Activated CD4-positive, alpha-beta T cell treated with anti-CD3 and anti-CD28 coated beads, Interleukin-2, Interleukin-4, amounts not matched to agents 100 ng/mL and 50 ng/mL, durations not matched to agents 16 hours and 8 hours (primary cell): ENCODE data around the gene CSNK2A1.
"Not testable (repeated sequence)": the region's sequence is repeated elsewhere in the genome, so short reads cannot be mapped to it uniquely, and the experiment has no call there.

Experiments used
- DNase-seq: peaks from one replicate; pipeline ENCODE4 v3.0.0-alpha.2; 2020; ENCODE audit warnings: low spot score

Gene CSNK2A1

DNA sequence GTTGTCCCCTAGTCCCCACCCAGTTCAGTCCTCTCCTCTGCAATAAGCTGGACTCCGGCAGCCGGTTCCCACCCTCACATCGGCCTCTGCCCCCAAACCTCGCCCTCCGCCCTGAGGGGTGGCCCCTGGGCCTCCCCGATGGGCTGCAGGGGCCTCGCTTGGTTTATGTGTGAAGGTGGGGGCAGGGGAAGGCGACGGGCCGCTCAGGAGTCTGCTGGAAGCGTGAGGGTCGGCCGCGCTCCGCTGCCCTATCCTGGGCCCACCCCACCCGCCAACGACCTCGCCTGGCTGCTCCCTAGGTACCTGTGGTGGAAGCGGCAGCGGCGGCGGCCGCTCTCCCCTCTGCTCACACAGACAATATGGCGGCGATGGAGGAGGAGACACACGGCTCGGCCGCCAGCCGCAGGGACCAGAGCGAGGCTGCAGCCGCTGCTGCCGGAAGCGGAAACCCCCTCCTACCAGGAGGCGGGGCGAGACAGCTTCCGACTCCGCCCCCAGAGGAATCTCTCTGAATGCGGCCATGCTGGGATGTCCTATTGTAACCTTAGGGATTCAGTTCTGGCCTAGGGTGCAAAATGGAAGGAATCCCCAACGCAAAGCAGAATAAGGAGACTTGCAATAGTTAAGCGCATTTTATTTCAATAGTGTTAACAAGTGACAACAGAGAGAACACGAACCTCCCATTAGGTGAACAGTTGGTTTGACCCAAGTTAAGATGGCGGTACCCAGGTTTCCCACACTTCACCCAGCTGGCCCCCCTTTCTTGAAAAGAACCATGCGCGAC is at the start of gene CSNK2A1:
Gene CSNK2A1, minus strand, starts transcription at position 422 of the 784 bp plus-strand sequence. CDS start 35,239 bp downstream, outside the sequence.
- peak; percentile 96 for DNase-seq

DNA sequence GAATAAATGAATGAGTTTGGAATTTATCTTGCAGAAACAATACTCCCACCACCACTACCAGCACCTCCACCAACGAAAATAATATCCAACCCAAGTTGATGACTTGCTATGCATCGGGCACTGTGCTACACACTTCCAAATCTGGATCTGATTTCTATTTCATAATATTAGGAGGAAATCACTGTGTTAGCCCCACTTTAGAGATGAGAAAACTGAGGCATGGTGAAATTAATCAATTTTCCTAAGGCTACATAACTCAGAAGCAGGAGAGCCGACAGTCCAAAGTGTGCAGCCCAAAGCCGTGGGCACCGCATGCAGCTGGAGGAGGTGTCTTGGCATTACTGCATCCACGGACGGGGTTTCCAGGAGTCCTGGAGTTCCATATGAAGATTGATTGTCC is 48.9 kb upstream of the CSNK2A1 start:
- no peak for DNase-seq

- DNase-seq, result no peak
Measured at GRCh38 chr20:591941-592340, 48.4 kb upstream of the CSNK2A1 start.

- no peak for DNase-seq
Measured at GRCh38 chr20:588932-589672, 45.5 kb upstream of the CSNK2A1 start.

- DNase-seq, result no peak
Measured at GRCh38 chr20:588476-588875, 44.9 kb upstream of the CSNK2A1 start.

GRCh38 chr20:584971-585301 is 41.3 kb upstream of the CSNK2A1 start:
- no peak for DNase-seq

DNA sequence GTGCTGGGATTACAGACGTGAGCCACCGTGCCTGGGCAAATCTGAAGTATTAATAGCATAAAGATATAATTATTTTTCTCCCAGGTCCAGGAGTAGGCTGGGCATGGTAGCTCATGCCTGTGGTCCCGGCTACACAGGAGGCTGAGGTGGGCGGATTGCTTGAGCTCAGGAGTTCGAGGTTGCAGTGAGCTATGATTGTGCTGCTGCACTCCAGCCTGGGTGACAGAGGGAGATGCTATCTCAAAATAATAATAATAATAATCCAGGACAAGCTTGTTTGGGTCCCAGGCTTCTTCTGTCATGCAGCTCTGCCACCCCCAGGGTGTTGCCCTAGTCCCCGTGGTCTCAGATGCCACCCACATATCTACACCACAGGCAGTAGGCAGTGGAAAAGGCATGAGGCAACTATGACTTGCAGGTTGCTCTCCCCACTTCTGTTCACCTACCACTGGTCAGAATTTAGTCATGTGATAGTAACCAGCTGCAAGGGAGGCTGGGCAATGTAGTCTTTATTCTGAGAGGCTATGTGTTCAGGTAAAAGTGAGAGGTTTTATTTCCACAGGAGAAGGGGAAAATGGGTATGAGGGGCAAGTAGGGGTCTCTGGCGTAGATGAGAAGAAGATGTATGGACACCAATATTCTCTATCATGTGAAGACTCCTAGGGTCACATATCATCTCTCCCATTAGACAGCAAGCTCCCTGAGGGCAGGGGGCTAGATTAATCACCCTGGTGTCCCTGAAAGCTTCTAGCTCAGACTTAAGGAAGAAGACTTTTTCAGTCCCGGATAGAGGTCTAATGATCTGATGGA is 40.8 kb upstream of the CSNK2A1 start:
- peak; percentile 34 for DNase-seq

GRCh38 chr20:582204-582603 is 38.6 kb upstream of the CSNK2A1 start:
- no peak for DNase-seq

DNA sequence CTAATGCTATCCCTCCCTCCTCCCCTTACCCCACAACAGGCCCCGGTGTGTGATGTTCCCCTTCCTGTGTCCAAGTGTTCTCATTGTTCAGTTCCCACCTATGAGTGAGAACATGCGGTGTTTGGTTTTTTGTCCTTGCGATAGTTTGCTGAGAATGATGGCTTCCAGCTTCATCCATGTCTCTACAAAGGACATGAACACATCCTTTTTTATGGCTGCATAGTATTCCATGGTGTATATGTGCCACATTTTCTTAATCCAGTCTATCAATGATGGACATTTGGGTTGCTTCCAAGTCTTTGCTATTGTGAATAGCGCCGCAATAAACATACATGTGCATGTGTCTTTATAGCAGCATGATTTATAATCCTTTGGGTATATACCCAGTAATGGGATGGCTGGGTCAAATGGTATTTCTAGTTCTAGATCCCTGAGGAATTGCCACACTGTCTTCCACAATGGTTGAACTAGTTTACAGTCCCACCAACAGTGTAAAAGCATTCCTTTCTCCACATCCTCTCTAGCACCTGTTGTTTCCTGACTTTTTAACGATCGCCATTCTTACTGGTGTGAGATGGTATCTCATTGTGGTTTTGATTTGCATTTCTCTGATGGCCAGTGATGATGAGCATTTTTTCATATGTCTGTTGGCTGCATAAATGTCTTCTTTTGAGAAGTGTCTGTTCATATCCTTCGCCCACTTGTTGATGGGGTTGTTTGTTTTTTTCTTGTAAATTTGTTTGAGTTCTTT is 35.5 kb upstream of the CSNK2A1 start:
- DNase-seq, result not testable (repeated sequence)

DNA sequence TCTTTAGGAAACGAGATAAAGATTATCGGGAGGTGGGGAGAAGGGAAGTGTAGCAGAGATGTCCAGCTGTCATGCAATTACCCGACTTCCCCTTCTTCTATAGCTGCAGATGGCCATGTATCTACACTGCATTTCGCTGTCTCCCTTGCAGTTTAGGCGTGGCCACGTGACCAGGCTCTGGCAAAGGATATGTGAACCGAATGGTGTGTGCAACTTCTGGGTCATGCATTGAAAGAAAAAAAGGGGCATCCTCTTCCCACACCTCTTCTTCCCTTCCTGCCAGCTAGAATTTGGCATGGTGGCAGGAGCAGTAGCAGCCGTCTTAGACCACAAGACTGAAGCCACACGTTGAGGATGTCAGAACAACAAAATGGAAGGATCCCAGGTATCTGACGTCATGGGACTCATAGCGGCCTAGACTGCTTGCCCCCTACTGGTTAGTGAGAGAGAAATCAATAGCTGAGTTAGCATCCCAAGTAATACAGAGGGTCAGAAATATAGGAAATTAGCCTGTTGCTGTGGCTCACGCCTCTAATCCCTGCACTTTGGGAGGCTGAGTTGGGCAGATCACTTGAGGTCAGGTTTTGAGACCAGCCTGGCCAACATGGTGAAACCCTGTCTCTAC is 33.7 kb upstream of the CSNK2A1 start:
- no peak for DNase-seq

DNA sequence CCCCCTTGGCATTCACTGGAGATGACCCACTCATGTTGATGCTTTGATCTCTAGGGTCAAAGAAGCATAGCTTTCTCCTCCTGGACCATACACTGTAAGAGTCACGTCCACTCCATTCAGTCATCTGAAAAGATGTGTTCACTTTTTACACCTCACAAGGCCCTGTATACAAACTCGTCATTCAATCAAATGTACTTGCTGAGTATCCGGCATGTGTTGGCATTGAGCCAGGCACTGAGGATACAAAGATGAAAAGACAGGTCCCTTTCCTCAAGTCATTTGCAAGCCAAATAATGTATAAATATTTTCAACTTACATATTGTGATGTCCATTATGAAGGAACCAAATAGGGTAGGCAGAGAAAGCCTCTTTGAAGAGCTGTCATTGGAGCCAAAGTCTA is 32.6 kb upstream of the CSNK2A1 start:
- DNase-seq, result no peak

DNA sequence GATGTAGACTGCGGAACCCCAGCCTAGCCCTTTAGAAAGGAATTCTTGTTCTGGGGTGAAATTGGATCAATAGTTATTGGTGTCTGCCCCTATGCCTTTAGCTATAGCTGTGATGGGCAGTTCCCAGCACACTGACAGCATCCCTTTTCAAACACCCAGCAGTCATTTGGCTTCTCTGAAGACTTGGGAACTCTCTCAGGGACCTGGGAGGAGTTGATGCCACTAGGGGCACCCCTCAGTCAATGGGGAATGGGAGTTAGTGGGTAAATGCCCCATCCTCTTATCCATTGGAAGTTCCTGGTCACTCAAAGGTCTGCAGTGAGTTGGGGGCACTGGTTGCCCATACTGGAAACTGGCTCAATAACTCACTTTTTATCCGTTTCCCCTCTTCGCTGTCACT is 31.6 kb upstream of the CSNK2A1 start:
- DNase-seq, result no peak

DNA sequence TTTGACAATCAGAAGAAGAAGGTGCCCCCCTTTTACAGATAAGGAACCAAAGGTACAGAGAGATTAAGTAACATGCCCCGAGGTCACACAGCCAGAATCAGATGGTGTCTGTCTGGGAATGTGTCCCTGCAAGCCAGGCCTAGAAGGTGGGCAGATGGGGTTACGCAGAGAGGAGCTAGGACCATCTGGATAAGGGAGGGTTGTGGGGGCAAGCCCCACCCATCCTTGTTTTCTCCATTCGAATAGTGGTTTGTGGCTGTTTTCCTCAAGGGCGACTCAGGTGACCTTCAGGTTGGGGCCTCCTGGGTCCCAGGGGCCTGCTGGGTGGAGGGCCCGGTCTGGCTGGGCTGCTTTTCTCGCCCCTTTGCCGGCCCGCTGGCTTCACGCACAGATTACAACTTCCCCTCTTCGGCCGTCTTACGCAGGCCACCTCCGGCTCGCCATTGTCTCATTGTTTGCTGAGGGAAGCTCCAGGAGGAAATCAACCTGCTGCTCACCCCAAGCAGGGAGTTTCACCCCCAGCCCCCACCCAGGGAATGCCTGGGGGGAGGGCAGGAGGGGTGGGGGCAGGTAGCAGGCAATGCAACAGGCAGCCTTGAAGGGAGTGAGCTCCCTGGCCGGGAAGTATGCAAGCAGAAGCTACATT is 30.8 kb upstream of the CSNK2A1 start:
- no peak for DNase-seq

DNA sequence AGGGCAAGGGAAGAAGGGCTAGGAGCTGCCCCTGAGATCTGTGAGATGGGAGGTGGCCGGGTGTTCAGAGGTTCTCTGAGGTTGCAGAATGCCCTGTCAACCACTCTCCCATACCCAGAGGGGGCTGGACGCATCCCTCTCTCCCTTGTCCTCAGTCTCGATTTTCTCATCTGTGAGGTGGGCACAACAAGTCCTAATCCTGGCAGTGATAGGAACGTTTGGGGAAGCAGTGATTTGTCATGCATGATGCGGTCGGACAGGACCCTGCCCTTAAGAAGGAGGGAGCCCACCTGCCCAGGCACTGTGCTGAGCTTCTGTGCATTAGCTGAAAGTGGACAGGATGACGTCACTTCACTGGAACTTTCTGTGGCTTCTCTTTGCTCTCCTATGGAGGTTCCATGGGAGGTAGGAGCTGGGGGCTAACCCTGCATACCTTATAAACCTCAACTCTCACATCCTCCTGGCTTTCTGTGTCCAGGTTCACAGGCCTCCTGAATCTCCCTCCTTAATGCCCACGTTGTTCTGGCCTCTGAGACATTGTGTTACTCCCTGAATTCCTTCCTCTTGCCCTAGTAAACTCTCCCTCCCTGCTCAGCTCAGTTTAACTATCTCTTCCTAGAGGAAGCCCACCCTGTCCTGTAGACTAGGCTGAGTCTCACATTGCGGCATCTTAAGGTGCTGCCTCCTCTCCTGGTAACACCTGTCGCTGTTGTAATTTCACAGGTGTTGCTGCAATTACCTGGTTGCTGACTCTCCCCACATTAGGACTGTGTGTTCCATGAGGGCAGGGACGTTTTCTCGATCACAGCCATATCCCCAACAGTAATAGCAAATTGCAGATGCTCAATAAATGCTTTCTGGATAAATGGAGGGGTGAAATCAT is 30.1 kb upstream of the CSNK2A1 start:
- no peak for DNase-seq

GRCh38 chr20:572727-573126 is 29.1 kb upstream of the CSNK2A1 start:
- no peak for DNase-seq

DNA sequence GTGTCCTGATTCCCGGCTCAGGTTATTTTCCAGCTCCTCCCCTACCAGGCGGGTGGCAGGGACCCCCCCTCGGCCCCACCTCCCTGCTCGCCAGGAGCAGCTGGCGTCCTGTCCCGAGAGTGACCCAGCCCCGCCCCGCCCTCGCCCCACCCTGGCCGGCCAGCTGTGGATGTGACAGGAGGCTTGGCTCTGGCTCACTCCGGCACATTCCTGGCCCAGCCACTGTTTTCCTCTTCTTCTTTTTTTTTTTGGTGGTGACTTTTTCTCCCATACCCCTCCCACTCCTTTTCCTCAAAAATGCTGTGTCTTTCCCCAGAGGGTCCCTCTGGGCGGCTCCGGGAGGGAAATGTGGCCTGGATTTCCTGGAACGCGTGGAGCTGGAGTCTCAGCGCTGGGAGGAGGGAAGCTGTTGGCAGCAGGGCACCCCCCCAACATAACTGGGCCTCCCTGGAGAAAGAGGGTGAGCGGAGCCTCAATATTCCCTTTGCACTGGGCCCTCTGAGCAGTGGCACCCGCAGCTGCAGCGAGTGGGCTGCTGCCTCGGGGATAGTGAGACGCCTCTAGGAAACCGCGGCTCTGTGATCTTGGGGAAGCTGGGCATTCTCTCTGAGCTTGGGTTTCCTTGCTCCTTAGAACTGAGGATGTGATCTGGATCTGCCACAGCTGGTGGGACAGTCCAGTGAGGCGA is 28.3 kb upstream of the CSNK2A1 start:
- no peak for DNase-seq

DNA sequence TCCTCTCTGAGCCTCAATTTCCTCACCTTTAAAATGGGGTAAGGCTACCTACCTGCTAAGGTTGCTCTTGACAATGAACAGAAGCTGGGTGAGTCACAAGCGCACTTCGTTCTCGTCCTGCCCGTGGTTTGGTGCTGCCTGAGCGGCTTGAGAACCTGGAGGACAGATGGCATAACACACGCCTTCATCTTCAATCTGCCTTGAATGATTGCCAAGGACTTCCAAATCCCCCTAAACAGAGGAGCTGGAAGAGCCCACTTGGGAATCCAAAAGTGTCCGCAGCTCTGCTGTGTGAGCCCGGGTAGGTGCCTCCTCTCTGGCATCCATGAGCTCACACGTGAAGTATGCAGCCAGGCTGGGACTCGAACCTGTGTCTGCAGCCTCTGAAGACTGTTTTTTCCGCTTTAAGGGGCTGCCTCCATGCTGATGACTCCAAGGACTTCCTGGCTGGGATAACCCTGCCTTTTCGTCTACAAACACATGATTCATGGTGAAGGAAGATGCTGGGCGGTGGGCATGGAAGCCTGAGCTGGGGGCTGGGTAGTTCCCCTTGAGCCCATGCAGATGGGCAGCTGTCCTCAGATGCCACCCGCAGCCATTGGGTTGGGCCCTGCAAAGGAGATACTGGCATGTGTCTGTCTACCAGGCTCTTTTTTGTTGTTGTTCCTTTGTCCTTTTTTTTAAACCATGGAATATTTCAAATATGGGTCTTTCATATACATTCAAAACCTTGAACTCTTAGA is 25.3 kb upstream of the CSNK2A1 start:
- no peak for DNase-seq

GRCh38 chr20:568097-568652 is 24.6 kb upstream of the CSNK2A1 start:
- DNase-seq, result no peak
